Colonic mucosa (tissue), 4 donors: Measurements from ENCODE around the gene TLR2. TPM values are rescaled to one million over a fixed set of nuclear protein-coding genes. Genes with fewer than 3 reads are reported as not detected.
A peak's percentile ranks its signal among the peaks of the same experiment; 100 is the strongest.

Experiments used
- DNase-seq: peaks from one replicate; pipeline ENCODE4 v3.0.0-alpha.2; 2020
- H3K27ac ChIP-seq: fragments of 200-600 bp; one replicate; pipeline ENCODE4 v1.8.0; 2021
- H3K27me3 ChIP-seq: fragments of 200-600 bp; one replicate; pipeline ENCODE4 v1.8.0; 2021
- H3K36me3 ChIP-seq: fragments of 200-600 bp; one replicate; pipeline ENCODE4 v1.8.0; 2021
- H3K4me1 ChIP-seq: fragments of 200-600 bp; one replicate; pipeline ENCODE4 v1.8.0; 2021; ENCODE audit warnings: mild to moderate bottlenecking
- H3K4me3 ChIP-seq: fragments of 200-600 bp; one replicate; pipeline ENCODE4 v1.8.0; 2021
- H3K9ac ChIP-seq, 2 donors: one replicate each; pipeline ENCODE4 v1.7.0; 2013; ENCODE audit warnings: control low read depth in 2 of 2, low read depth in 2 of 2, low read length in 2 of 2
- H3K9me3 ChIP-seq: fragments of 200-600 bp; one replicate; pipeline ENCODE4 v1.8.0; 2021
- intact Hi-C: fragments of 100-400 bp; cut with DNase I; formaldehyde crosslinking; loops from one replicate; pipeline ENCODE4 v1.14.1; 2022
- total RNA-seq, 2 donors: library from RNA; stranded (reverse); fragmentation: NEBNext Ultra II Directional in 1 of 2; extraction: Animal tissue kit (Norgen Biotek cat#: 25700) in 1 of 2; gene quantifications; one replicate each; pipeline ENCODE4 v1.2.1, GENCODE V29; 2021
- TF ChIP-seq, protein P1 (sequence below): fragments of 200-600 bp; IDR thresholded peaks from one replicate; pipeline ENCODE4 v1.8.0; 2022; ENCODE audit warnings: antibody characterized with exemption, mild to moderate bottlenecking
- donor health status: healthy.
- donor health status: DM: no; HTN: no; CAD: no.
- donor health status: DM: no; HTN: no; CAD: no.

TLR2 gene
- total RNA-seq, 2 donors from 2014 or later: 2.0 to 5.7 TPM

DNA sequence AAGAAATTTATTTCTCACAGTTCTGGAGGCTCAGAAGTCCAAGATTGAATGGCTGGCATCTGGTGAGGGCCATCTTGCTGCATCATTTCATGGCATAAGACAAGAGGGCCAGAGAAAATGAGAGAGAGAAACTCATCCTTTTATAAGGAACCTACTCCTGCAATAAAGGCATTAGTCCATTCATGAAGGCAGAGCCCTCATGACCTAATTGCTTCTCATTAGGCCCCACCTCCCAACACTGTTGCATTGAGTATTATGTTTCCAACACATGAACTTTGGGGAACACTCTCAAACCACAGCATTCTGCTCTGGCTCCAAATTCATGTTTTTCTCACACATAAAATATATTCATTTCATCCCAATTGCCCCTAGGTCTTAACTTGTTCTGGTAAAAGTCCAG lies 61.6 kb downstream of the TLR2 start:
- no peaks in the 10 kb centered on the region for H3K27me3 ChIP-seq
- no peak overlapping the region for H3K4me3 ChIP-seq
- H3K27ac ChIP-seq: no peak overlapping the region
- no peaks in the 10 kb centered on the region for H3K4me1 ChIP-seq
- no peak for DNase-seq
- no peaks in the 10 kb centered on the region for H3K36me3 ChIP-seq
- intact Hi-C loops: no loop called here
- H3K9me3 ChIP-seq: no peaks in the 10 kb centered on the region
- H3K9ac ChIP-seq: no peak overlapping the region
- TF ChIP-seq, protein P1, sequence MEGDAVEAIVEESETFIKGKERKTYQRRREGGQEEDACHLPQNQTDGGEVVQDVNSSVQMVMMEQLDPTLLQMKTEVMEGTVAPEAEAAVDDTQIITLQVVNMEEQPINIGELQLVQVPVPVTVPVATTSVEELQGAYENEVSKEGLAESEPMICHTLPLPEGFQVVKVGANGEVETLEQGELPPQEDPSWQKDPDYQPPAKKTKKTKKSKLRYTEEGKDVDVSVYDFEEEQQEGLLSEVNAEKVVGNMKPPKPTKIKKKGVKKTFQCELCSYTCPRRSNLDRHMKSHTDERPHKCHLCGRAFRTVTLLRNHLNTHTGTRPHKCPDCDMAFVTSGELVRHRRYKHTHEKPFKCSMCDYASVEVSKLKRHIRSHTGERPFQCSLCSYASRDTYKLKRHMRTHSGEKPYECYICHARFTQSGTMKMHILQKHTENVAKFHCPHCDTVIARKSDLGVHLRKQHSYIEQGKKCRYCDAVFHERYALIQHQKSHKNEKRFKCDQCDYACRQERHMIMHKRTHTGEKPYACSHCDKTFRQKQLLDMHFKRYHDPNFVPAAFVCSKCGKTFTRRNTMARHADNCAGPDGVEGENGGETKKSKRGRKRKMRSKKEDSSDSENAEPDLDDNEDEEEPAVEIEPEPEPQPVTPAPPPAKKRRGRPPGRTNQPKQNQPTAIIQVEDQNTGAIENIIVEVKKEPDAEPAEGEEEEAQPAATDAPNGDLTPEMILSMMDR: no peak

DNA sequence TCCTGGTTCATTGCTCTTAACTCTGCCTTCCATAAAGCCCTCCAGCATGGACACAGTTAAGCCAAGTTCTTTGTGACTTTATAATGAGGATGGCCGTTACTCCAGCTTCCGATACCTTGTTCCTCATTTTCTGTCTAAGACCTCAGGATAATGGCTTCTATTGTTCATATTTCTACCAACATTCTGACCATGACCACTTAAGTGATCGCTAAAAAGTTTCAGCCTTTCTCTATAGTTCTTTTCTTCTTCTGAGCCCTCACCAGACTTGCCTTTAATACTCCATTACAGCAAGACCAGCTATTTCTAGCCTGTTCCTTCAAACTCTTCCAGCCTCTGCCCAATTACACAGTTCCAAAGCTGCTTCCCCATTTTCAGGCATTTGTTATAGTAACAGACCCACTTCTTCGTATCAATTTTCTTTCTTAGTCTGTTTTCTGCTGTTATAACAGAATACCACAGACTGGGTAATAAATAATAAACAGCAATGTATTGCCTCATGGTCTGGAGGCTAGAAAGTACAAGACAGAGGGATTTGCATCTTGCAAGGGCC lies 63.4 kb downstream of the TLR2 start:
- intact Hi-C loops: no loop called here
- Histone ChIP-seq H3K4me1 (no peaks in the 10 kb centered on the region), H3K9me3 (no peaks in the 10 kb centered on the region), H3K27ac (no peak overlapping the region), H3K9ac (no peak overlapping the region), H3K4me3 (no peak overlapping the region), H3K36me3 (no peaks in the 10 kb centered on the region), H3K27me3 (no peaks in the 10 kb centered on the region)
- TF ChIP-seq, protein P1: no peak
- no peak for DNase-seq

DNA sequence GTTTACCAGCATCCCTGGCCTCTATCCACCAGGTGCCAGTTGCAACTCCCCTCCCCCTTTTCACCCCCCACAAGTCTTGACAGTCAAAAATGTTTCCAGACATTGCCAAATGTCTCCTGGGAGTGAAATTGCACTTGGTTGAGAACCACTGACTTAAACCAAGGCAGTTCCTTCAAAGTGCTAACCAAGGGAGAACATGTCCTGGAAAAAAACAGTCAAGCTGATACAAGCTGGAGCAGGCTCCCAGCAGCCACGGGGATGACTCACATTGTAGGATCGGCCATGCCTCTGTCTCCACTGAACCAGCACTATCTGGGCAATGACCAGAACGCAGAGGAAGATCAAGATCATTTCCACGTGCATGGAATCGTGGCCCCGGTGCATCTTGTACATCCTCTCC lies 64.3 kb downstream of the TLR2 start:
- Histone ChIP-seq H3K36me3 (no peaks in the 10 kb centered on the region), H3K9me3 (no peaks in the 10 kb centered on the region), H3K27ac (no peak overlapping the region), H3K4me3 (no peak overlapping the region), H3K9ac (no peak overlapping the region), H3K27me3 (no peaks in the 10 kb centered on the region), H3K4me1 (no peaks in the 10 kb centered on the region)
- no peak for DNase-seq
- intact Hi-C loops: no loop called here
- TF ChIP-seq, protein P1: no peak

DNA sequence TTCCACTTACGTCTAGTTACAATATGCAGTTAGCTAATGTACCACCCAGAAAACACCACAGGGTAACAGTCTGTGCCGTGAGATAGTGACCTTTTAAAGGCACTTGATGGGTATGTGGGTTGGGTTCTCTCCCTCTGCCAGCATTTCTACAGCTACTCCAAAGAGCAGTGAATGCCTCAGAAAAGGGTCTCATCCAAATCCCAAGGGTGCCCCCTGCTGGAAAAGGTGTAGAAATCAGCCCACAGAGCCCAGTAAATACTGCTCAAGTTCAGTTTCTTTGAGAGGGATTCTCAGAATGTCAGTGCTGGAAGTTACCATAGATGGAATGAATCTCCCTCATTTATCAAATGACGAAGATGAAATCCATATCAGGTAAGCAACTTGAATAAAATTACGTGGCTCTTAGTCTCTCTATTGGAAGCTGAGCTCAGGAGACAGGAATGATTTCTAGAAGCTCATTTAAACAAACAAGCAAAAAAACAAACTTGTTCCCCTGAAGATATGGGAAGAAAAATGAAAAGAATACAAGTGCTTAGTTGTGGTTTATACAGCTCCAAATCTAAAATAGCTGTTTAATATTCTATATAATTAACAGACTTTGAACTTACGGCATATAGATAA lies 66.2 kb downstream of the TLR2 start:
- TF ChIP-seq, protein P1: peak; percentile 51
- intact Hi-C loops: loop anchor here (10.0 kb wide), 1 partner anchor 116 kb away; no protein-coding TSS in a partner anchor
- no peak overlapping the region for H3K4me3 ChIP-seq
- H3K27me3 ChIP-seq: no peaks in the 10 kb centered on the region
- H3K9me3 ChIP-seq: no peaks in the 10 kb centered on the region
- no peak overlapping the region for H3K9ac ChIP-seq
- H3K36me3 ChIP-seq: no peaks in the 10 kb centered on the region
- peak; percentile 63 for DNase-seq
- no peak overlapping the region for H3K27ac ChIP-seq
- no peaks in the 10 kb centered on the region for H3K4me1 ChIP-seq

DNA sequence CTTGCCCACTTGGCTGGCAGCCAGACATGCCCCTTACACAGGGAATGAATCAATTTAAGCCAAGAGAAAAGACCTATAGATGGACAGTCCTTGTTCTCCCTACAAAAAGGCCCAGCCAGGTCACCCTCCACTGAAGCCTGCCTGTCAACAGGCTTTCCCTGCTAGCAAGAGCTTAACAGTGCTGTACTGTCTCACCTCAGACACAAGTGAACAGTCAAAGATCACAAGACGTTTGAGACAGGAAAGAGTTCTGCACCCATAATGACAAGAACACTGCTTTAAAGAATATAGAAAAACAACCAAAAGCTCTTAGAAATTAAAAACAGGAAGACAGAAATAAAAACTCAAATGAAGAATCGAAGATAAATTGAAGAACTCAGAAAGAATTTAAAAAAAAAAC lies 71.1 kb downstream of the TLR2 start:
- no peak overlapping the region for H3K9ac ChIP-seq
- intact Hi-C loops: loop anchor here (10.0 kb wide), 1 partner anchor 120 kb away; no protein-coding TSS in a partner anchor
- no peaks in the 10 kb centered on the region for H3K4me1 ChIP-seq
- TF ChIP-seq, protein P1: no peak
- DNase-seq: no peak
- H3K27ac ChIP-seq: no peak overlapping the region
- H3K27me3 ChIP-seq: peaks cover 16% of the 10 kb centered on the region
- H3K36me3 ChIP-seq: no peaks in the 10 kb centered on the region
- H3K9me3 ChIP-seq: no peaks in the 10 kb centered on the region
- H3K4me3 ChIP-seq: no peak overlapping the region

Other genes starting within 250 kb of the TLR2 start
- gene TMEM131L, start 217.9 kb upstream of the TLR2 start, total RNA-seq: 1 to 10 TPM; 4.8 to 6.2 TPM
- under 1 TPM in 1 of 2 donors, not detected in 1; 0.37 TPM for gene RNF175, start 75.7 kb downstream of the TLR2 start, total RNA-seq
- gene SFRP2, start 104.8 kb downstream of the TLR2 start, total RNA-seq: 10 to 100 TPM in 1 of 2 donors, 1 to 10 TPM in 1; 8.7 to 36.2 TPM